AG20443 (cell line): ENCODE data around the gene TMEM8B.
"Not testable (repeated sequence)": the region's sequence is repeated elsewhere in the genome, so short reads cannot be mapped to it uniquely, and the experiment has no call there.

Source experiments
- DNase-seq: peaks from one replicate; pipeline ENCODE4 v3.0.0; 2012; ENCODE audit warnings: low spot score, mixed read lengths

Gene TMEM8B

DNA sequence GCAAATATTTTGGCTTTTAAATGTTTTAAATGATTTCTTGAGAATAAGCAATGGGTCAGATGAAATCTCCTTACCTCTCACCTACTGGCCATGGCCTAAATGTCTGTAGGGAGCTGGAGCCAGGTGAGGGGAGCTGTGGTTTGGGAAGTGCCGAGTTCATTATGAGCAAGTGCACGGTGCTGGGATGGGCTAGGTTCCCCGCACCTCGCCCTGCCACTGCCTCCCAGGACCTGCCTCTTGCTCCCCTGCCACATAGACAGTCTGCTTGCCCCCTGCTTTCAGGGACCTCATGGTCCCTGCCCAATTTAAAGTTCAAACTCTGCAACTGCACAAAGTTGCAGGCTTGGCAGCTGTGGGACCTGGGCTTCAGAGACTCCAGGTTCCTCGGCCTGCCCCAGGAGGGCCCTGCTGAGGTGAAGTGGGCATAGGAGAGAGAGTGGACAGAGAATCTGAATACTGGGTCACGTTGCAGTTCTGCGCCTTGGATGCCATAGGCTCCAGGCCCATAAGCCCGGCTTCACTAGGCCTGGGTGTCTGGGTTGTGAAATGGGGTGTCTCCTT lies 35.7 kb downstream of the TMEM8B start:
- DNase-seq = no peak

DNA sequence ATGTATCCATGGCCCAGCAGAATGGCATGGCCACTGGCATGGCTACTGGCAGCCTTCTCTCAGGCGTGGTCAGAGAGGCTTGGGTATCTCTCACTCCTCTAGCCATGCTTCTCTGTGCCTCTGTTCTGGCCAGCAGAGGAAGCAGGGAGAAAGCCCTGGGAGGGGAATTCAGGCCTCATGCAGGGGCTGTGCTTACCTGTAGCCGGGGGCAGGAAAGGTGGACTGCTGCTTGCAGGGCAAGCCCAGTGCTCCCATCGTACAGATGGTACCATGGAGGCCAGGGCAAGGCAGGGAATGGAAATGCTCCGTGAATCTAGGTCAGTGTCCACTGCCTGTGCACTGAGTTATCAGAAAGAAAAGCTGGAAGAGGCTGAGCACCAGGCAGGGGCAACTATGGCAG lies 38.5 kb downstream of the TMEM8B start:
- no peak for DNase-seq

DNA sequence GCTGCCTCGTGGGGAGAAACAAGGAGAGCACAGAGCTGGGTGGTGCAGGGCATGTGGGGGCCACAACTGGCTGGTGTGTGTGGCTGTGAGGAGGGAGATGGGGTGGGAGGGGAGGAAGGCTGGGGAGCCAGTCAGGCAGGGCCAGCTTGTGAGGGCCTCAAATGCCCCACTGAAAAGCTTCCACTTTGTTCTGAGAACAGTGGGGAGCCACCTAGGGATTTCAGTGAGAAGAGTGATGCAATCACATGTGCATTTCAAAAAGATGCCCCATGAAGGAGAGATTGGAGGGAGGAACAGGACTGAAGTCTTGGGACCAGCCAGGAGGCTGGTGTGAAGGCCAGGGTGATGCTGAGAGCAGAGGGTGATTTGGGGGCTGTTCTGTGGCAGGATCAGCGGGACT lies 39.9 kb downstream of the TMEM8B start:
- no peak for DNase-seq

GRCh38 chr9:35869621-35870216 lies 40.7 kb downstream of the TMEM8B start:
- no peak for DNase-seq

- DNase-seq = no peak
Observed at GRCh38 chr9:35870351-35870923, 41.4 kb downstream of the TMEM8B start, which contains the start of gene OR13J1. TSS of gene OR13J1 (minus strand) at chr9:35870401. CDS start at chr9:35870401, 0 bp downstream.

GRCh38 chr9:35871545-35871944 lies 42.5 kb downstream of the TMEM8B start:
- no peak for DNase-seq

DNA sequence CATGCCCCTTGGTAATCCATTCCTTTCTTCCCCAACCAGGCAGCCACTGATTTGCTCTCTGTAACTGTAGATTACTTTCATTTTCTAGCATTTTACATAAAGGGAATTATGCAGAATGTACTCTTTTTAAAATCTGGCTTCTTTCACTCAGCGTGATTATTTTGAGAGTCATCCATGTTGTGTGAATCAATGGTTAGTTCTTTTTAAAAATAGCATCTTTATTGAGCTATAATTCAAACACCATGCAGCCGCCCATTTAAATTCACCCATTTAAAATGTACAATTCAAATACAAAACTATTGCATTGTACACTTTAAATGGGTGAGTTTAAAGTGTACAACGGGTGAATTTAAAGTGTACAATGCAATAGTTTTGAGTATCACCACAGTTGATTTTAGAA lies 43.5 kb downstream of the TMEM8B start:
- no peak for DNase-seq

GRCh38 chr9:35882263-35882848 lies 53.3 kb downstream of the TMEM8B start:
- peak; percentile 82 for DNase-seq

GRCh38 chr9:35882996-35883395 lies 54.0 kb downstream of the TMEM8B start:
- DNase-seq = peak; percentile 65

- DNase-seq = not testable (repeated sequence)
Observed at GRCh38 chr9:35884908-35885307, 55.9 kb downstream of the TMEM8B start.

- DNase-seq = peak; percentile 48
Observed at GRCh38 chr9:35891646-35892045, 62.6 kb downstream of the TMEM8B start.

GRCh38 chr9:35892051-35892450 lies 63.0 kb downstream of the TMEM8B start:
- DNase-seq = no peak

DNA sequence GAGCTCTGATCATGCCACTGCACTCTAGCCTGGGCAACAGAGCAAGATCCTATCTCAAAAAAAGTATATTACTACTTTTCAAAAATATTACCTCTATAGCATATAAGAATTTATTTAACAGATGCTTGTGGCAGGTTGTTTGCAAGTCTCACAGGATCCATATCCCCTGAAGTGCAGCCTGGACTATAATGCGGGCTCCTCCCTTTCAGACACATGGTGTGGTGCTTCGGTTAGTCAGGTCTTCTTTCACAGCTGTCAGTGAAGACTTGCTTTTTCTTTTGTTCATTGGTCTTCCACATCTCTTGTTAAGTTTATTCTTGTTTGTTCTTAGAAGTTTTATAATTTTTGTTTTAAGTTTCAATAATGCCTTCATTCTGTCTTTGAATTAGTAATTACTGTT lies 67.5 kb downstream of the TMEM8B start:
- no peak for DNase-seq

DNA sequence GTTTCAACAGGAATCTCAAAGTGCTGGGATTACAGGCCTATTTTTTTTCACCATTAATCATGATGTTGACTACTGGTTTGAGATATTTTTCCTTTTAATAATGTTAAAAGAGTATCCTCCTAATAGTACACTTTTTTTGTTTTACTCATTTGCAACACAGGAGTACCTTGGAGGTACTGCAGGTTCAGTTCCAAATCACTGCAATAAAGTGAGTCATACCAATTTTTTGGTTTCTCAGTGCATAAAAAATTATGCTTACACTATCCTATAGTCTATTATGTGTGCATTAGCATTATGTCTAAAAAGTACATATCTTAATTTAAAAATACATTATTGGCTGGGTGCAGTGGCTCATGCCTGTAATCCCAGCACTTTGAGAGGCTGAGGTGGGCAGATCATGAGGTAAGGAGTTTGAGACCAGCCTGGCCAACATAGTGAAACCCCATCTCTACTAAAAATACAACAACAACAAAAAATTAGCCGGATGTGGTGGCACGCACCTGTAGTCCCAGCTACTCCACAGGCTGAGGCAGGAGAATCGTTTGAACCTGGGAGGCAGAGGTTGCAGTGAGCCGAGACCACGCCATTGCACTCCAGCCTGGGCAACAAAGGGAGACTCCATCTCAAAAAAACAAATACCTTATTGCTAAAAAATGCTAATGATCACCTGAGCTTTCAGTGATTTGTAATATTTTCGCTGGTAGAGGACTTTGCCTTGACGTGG lies 68.5 kb downstream of the TMEM8B start:
- DNase-seq = not testable (repeated sequence)

DNA sequence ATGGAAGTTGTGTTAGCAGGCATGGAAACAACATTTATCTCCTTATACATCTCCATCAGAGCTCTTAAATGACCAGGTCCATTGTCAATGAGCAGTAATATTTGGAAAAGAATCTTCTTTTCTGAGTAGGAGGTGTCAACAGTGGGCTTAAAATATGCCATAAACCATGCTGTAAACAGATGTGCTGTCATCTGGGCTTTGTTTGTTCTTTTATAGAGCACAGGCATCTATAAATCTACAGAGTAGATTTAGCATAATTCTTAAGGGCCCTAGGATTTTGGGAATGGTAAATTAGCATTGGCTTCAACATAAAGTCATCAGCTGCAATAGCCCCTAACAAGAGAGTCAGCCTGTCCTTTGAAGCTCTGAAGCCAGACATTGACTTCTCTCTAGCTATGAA lies 69.3 kb downstream of the TMEM8B start:
- no peak for DNase-seq

DNA sequence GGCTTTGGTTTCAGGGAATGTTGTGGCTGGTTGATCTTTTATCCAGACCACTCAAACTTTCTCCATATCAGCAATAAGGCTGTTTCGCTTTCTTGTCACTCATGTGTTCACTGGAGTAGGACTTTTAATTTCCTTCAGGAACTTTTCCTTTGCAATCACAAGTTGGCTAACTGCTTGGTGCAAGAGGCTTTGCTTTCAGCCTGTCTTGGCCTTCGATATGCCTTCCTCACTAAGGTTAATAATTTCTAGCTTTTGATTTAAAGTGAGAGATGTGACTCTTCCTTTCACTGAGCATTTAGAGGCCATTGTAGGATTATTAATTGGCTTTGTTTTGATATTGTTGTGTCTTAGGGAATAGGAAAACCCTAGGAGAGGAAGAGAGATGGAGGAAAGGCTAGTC lies 70.0 kb downstream of the TMEM8B start:
- no peak for DNase-seq

- DNase-seq = peak; percentile 53
Observed at GRCh38 chr9:35903049-35903448, 74.0 kb downstream of the TMEM8B start.

DNA sequence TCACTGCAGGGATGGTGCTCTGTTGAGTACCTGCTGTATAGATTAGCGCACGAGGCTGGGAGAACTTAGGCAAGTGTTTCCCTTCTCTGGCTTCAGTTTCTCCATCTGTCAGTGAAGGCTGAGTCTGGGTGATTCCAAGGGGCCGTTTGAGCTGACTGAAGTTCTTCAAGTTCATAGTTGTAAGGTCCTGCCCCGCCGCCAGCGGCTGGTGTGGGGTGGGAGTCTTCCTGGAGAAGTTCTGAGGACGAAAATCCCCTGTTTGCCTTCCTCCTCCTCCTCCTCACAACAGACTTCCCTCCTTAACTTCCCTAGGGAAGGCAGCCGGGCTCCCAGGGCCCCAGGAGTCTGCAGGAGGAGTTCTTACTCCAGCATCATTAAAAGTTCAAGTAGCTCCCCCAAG lies 75.3 kb downstream of the TMEM8B start:
- no peak for DNase-seq

GRCh38 chr9:35905051-35905781 lies 76.2 kb downstream of the TMEM8B start:
- peak; percentile 63 for DNase-seq

DNA sequence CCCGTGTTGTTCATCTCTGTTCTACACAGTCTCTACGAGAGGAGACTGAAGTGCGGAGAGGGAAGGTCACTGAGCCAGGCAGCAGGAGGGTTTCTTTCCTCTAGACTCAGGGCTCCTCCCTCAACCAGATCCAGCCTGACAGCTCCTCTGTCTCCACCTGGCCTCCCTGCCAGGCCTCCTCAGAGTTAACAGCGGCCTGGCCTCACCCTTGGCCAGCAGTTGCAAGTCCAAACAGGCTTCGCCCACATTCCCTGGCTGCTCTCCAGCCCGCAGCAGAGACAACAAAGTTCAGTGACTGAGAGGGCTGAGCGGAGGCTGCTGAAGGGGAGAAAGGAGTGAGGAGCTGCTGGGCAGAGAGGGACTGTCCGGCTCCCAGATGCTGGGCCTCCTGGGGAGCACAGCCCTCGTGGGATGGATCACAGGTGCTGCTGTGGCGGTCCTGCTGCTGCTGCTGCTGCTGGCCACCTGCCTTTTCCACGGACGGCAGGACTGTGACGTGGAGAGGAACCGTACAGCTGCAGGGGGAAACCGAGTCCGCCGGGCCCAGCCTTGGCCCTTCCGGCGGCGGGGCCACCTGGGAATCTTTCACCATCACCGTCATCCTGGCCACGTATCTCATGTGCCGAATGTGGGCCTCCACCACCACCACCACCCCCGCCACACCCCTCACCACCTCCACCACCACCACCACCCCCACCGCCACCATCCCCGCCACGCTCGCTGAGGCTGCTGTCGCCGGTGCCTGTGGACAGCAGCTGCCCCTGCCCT lies 77.1 kb downstream of the TMEM8B start, which contains the start of gene HRCT1:
TSS of gene HRCT1 (plus strand) at position 291 of the 768 bp plus-strand sequence. CDS start at position 377, 86 bp downstream.
- peak; percentile 91 for DNase-seq
